ENCODE results near the gene FNDC3B. TPM values are rescaled to one million over a fixed set of nuclear protein-coding genes. Genes with fewer than 3 reads are reported as not detected.

FNDC3B gene
- total RNA-seq, 1 donor from 2014 or later = 79.2 TPM

DNA sequence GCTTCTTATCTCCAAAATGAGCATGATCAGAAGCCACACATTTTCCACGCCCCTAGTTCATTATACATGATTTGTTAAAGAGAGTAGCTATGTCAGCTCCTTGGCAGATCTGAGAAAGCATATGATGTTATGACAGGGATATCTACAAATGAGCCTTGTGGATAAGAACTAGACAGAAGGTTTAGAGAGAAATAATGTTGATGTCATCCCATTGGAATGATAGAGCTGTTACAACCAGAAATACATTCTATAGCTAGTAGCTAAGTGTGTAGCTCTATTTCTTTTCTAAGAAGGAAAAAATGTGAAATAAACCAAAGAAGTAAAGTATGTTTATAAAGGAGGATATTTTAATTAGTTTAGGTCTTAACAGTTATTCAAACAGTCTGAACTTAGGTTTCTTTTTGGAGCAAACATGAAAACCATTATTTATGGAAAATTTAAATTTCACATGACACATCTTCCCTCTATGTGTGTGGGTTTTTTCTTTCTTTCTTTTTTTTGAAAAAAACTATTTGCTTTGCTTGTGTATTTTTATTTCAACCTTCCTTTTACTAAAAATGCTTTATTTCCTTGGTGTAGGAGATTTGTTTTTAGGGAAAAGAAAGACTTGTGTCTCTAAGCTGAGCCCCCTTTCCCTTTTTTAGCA lies 241.2 kb downstream of the FNDC3B start:
- H3K27ac Mint-ChIP-seq = peak overlapping the region; percentile 35
- H3K9me3 Mint-ChIP-seq = no peaks in the 10 kb centered on the region
- TF ChIP-seq CTCF (conservative IDR thresholded peaks at IDR 0.05) = no peak
- peaks cover 15% of the 10 kb centered on the region for H3K4me1 Mint-ChIP-seq (ENCODE audit: unreplicated experiment)
- H3K36me3 Mint-ChIP-seq = peaks cover 40% of the 10 kb centered on the region
- no peak for DNase-seq (ENCODE audit: extremely low spot score, unreplicated experiment)
- no peaks in the 10 kb centered on the region for H3K27me3 Mint-ChIP-seq
- H3K4me3 Mint-ChIP-seq = peak overlapping the region; percentile 3

DNA sequence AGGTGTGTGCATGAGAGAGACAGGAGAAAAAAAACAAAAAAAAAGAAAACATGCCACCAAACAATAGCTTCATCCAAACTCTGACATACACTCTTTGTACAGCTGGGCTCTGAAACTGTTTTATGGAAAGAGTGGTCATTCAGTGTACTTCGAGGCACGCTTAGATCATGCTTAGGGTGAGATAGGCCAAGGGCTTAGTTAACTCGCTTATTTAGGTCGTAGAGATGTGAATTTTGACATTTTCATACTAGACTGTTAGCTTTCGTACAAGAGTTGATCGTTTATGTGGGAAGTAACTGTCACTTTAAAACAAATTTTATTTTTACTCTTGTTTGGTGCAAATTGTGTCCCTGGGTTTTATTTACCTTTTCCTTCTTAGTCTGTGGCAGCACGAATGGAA lies 242.5 kb downstream of the FNDC3B start:
- peaks cover 21% of the 10 kb centered on the region for H3K4me1 Mint-ChIP-seq (ENCODE audit: unreplicated experiment)

GRCh38 chr3:172282850-172283249 lies 243.5 kb downstream of the FNDC3B start:
- Mint-ChIP-seq H3K27ac (no peak overlapping the region), H3K27me3 (peaks cover 3% of the 10 kb centered on the region), H3K4me1 (ENCODE audit: unreplicated experiment) (peaks cover 27% of the 10 kb centered on the region), H3K9me3 (no peaks in the 10 kb centered on the region), H3K36me3 (peaks cover 42% of the 10 kb centered on the region), H3K4me3 (no peak overlapping the region)
- no peak for TF ChIP-seq CTCF (conservative IDR thresholded peaks at IDR 0.05)
- no peak for DNase-seq (ENCODE audit: extremely low spot score, unreplicated experiment)

More for the DNA sequence above, 242.5 kb downstream of the FNDC3B start:
- peaks cover 3% of the 10 kb centered on the region for H3K27me3 Mint-ChIP-seq
- H3K36me3 Mint-ChIP-seq = peaks cover 39% of the 10 kb centered on the region
- no peak for DNase-seq (ENCODE audit: extremely low spot score, unreplicated experiment)
- H3K4me3 Mint-ChIP-seq = no peak overlapping the region
- no peak for TF ChIP-seq CTCF (conservative IDR thresholded peaks at IDR 0.05)
- no peak overlapping the region for H3K27ac Mint-ChIP-seq
- H3K9me3 Mint-ChIP-seq = no peaks in the 10 kb centered on the region

DNA sequence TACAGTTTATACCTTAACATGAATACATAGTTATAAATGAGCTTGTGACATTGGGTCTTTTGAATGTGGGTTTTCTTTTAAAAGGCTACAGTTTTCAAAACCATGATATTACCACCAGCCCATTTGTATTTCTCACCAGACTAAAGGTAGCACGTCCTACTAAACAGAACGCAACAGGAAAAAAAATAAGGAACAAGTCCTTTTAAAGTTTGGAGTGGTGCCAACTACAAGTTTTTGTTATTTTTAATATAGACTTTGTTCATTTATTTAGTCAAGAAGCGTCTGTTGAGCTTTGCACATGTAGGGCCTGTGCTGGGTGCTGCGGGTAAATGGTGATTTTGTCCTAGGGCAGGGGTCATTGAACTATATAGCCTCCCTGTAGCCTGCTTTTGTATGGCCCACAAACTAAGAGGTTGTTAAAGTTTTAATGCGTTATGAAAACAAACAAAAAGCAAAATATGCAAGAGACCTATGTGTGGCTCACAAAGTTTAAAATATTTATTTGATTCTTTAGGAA lies 244.5 kb downstream of the FNDC3B start:
- peaks cover 3% of the 10 kb centered on the region for H3K27me3 Mint-ChIP-seq
- peaks cover 23% of the 10 kb centered on the region for H3K4me1 Mint-ChIP-seq (ENCODE audit: unreplicated experiment)
- H3K9me3 Mint-ChIP-seq = no peaks in the 10 kb centered on the region
- H3K4me3 Mint-ChIP-seq = no peak overlapping the region
- no peak overlapping the region for H3K27ac Mint-ChIP-seq
- no peak for DNase-seq (ENCODE audit: extremely low spot score, unreplicated experiment)
- no peak for TF ChIP-seq CTCF (conservative IDR thresholded peaks at IDR 0.05)
- H3K36me3 Mint-ChIP-seq = peaks cover 47% of the 10 kb centered on the region

DNA sequence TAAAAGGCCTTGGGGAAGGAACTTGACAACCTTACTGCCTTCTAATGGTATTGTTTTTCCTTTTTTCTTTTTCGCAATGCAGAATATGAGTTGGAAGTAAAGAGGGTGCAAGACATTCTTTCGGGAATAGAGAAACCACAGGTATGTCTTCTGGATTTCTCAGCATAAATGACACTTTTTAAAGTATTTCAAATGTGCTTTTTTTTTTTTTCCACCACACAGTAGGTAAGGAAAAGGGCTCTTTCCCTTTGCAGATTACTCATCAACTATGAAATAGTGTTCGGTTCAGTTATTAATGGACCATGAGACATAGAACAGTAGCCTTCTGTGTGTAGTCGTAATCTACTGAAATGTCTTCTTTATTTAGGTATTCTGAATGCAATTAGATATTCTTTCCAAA lies 246.5 kb downstream of the FNDC3B start:
- Mint-ChIP-seq H3K36me3 (peaks cover 52% of the 10 kb centered on the region), H3K9me3 (no peaks in the 10 kb centered on the region), H3K27me3 (peaks cover 3% of the 10 kb centered on the region), H3K27ac (no peak overlapping the region), H3K4me3 (no peak overlapping the region), H3K4me1 (ENCODE audit: unreplicated experiment) (peaks cover 19% of the 10 kb centered on the region)
- DNase-seq (ENCODE audit: extremely low spot score, unreplicated experiment) = no peak
- TF ChIP-seq CTCF (conservative IDR thresholded peaks at IDR 0.05) = no peak

Data from type B pancreatic cell (in vitro differentiated cells).